CD4-positive, alpha-beta T cell treated with Interleukin-6 at 100 ng/mL for 8 hours (primary cell): Measurements from ENCODE around the gene JCAD.

ENCODE experiments used
- DNase-seq: peaks from one replicate; pipeline ENCODE4 v3.0.0-alpha.2; 2020; ENCODE audit warnings: mixed read lengths, low spot score

Gene JCAD

DNA sequence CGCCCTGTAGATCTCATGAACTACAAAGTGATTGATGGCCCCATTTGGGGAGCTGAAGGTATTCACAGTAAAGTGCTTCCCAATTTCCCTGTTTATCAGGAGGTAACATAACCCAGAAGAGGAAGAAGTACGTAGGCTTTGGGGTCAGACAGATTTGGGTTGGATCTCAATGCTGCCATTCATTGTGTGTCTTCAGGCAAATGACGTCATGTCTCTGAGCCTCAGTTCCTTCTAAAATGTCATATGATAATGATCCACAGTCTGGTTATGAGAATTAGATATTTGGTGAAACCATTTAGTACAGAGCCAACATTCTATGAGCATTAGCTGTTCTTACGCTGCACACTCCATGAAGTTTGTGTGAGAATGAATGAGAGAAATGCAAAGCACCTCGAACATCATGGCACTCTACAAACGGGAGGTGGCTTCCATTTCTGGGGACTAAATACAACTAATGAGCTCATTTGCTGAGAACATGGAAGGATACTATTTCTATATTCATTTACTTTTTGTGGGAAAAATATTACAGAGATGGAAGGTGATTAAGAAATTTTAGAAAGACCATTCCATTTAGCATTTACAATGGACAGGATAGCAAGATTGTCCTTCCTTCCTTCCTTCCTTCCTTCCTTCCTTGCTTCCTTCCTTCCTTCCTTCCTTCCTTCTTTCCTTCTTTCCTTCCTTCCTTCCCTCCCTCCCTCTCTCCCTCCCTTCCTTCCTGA is 13.8 kb upstream of the JCAD start:
- no peak for DNase-seq

- no peak for DNase-seq
Measured at GRCh38 chr10:30072068-30072467, 12.7 kb upstream of the JCAD start.

DNA sequence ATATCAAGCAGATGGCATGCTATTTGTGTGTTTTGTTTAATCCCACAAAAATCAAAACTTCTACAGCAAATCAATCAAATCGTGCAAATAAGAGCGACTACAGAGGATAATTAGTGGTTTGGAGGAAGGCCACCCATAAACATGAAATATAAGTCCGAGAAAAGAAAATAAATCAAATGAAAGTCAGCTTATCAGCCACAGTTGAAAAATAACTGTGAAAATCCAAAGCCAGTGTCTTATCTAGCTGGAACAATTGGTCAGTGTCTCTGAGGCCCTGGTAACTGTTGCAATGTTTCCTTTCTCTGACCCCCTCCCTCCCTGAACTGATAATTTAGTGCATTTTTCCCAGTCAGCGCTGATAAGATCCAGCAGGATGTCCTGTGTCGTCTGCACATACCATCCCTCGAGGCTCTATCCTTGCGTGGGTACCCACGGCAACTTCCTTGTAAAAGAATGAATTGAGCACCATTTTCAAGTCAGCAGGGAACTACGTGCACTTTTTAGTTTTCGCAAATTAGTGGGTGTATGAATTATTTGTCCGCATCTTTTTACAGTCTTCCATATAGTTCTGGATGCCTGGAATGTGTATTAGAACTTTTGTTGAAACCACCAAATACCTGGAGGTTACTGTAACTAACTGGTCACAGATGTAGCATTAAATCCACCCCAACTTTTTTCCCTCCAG is 10.8 kb upstream of the JCAD start:
- DNase-seq: no peak

- no peak for DNase-seq
Measured at GRCh38 chr10:30068492-30069223, 9.3 kb upstream of the JCAD start.

GRCh38 chr10:30063099-30063498 is 3.7 kb upstream of the JCAD start:
- no peak for DNase-seq

GRCh38 chr10:30062582-30062981 is 3.2 kb upstream of the JCAD start:
- no peak for DNase-seq

DNA sequence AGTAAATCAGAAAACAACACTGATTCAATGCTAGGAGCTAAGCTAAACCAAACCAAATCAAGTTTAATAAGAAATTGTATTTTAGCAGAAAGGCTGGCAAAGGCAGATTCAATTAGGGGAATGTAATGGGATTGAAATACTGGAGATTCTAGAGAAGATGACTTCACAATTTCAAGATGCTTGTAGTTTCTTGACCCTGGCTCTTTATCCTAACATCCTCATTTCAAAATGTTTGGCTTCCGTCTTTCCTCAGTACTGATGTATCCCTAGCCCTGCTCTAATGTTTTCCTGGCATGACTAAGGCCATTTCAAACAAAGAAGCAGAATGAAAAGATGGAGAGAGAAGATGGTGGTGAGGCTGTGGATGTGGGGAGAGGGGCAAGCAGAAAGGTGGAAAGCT is 2.7 kb upstream of the JCAD start:
- DNase-seq: no peak

- no peak for DNase-seq
Measured at GRCh38 chr10:30058570-30059132, 735 bp downstream of the JCAD start.

GRCh38 chr10:30057894-30058556 is 1.4 kb downstream of the JCAD start:
- no peak for DNase-seq

GRCh38 chr10:30057421-30057841 is 2.0 kb downstream of the JCAD start:
- no peak for DNase-seq

DNA sequence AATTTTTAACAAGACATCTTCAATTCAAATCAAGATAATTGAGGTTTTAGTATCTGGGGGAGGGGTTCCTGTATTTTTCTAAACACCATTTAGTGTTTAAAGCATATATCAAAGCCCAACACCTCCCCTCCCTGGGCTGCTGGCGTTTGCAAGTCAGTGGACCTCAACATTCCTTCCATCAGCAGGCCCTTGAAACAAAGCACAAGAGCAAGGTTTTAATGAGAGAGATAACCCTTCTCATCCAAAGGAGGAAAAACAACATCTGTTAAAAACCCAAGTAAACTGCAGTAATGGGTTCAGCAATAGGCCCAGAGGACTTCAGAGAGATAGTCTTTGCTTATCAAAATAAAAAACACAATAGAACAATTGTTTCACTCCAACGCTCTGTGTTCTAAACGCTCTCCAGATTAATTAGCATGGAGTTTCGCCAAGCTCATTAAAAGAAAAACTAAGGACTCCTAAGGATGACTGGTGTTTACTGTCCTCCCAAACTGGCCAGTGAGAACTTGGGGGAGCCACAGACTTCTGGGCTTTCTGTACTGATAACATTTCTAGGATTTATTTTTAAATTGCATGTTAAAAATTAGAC is 2.5 kb downstream of the JCAD start:
- no peak for DNase-seq

DNA sequence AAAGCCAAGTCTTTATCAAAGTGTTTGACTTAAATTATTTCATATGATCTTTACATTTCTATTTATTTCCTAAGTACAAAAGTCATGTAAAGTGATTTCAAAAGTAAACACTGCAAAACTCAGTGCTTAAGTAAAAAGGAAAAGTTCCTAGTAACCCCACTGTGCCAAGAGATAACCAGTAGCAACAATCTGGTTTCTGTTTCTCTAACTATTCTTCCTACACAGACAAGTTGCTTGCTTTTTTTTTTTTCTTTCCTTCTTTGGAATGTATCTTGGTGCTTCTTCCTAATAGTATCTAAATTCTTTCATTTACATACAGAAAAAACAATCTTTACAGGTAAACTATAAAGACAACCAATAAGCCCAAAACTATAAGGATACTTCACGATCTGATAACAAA is 3.1 kb downstream of the JCAD start:
- no peak for DNase-seq

- no peak for DNase-seq
Measured at GRCh38 chr10:30055226-30055662, 4.1 kb downstream of the JCAD start.

DNA sequence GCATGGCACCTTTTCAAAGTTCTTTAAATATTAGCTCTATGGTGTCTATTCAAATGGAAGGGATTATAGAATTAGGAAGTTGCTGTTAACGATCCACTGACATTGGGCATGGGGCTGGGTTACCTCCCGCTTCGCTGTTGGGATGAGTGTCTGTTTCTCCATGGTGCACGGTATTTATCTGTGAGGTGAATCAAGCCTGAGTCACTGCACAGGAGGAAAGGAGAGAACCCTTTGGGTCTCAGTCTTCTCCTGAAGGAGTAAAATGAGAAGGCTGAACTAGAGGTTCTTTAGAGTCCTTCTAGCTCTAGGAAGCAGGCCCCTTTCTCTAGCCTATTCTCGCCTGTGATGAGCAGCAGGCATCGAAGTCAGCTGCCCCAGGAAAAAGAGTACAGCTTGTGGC is 7.3 kb downstream of the JCAD start:
- no peak for DNase-seq

DNA sequence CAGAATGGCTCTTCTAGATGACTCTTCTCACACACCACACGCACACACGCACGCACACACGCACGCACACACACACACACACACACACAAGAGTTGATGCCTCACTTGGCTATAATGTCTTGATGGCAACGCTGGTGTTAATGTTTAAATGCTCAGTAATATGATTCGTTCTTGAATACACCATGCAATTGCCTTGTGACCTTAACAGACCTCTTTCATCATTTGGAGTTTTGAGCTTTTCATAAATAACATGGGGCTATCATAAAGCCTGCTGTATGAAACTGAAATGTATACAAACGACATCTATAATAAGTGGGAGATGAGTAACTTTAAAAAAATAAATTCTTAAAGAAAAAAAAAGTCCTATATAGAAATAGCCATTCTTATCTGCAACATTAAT is 8.2 kb downstream of the JCAD start:
- no peak for DNase-seq

GRCh38 chr10:30050411-30050810 is 9.0 kb downstream of the JCAD start:
- no peak for DNase-seq

- DNase-seq: no peak
Measured at GRCh38 chr10:30048768-30049517, 10.4 kb downstream of the JCAD start.

GRCh38 chr10:30047924-30048531 is 11.4 kb downstream of the JCAD start:
- no peak for DNase-seq

DNA sequence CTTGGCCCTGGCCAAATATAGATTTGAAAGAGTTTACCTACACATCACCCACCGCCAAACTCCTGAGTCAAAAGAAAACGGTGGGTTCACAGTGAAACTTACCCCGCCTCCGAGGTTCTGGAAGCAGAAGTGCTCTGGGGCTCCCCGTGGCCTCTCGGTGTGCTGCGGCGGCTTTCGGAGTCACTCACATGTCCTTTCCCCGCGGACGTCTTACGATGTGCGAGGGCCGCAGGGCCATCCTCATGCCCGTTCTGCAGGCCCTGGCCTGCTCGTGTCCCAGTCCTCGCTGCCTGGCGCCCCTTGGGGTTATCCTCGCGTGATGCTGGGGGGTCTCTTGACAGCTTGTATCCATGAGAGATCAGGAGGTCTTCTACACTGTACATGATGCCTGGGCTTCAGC is 12.0 kb downstream of the JCAD start:
- no peak for DNase-seq

DNA sequence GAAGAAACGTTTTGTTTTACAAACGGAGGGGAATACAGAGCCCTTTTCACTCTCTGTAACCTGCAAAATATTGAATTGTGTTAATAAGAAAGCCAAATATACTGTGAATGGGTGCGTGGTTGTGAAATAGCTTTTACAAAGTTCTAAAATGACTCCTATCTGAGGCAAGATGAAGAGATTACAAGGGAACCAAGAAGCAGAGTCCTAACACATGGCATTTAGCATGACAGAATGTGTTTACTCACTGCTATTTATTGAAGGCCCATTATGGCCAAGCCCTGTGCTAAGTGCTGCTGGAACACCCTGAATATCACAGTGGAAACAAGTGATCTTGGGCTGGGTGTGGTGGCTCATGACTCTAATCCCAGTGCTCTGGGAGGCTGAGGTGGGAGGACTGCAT is 12.9 kb downstream of the JCAD start:
- no peak for DNase-seq

DNA sequence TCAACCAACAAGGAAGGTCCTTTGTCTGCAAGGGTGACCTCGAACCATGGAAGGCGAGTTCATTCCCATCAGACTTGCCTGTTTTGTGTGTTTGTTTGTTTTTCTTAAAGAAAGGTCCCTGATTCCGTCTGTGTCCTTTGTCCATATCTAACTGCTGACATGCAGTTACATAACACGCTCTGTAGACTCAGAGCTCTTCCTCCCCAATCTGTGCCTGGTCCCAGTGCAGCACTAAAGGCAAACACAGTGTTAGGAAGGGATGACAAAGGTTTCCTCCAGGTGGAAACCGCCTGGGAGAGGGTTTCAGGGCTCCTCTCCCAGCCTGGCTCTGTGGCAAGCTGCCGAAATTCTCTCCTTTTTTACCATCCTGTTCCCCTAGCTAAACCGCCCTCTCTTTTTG is 13.4 kb downstream of the JCAD start:
- DNase-seq: no peak
